Measurements from ENCODE around the gene ZNF835. TPM values are rescaled to one million over a fixed set of nuclear protein-coding genes. Genes with fewer than 3 reads are reported as not detected.

The ZNF835 gene
- polyA plus RNA-seq, 3 donors, result 0.07 TPM; not detected in 2

GRCh38 chr19:56705939-56706338 lies 34.4 kb upstream of the ZNF835 start:
- Mint-ChIP-seq H3K27ac (no peak overlapping the region), H3K36me3 (no peaks in the 10 kb centered on the region), H3K27me3 (ENCODE audit: low read depth in 3 of 3) (no peaks in the 10 kb centered on the region), H3K9me3 (peaks cover 9 to 53% (median 32%) of the 10 kb centered on the region in 7 donors), H3K4me3 (no peak overlapping the region), H3K4me1 (no peaks in the 10 kb centered on the region)
- no peak for DNase-seq
- H3K27ac ChIP-seq (ENCODE audit: low read depth in 1 of 2, low read length in 2 of 2), result no peak overlapping the region
- H3K27me3 ChIP-seq (ENCODE audit: control insufficient read depth in 2 of 2, insufficient read depth in 2 of 2, low read length in 2 of 2), result no peaks in the 10 kb centered on the region
- no peaks in the 10 kb centered on the region for H4K20me1 ChIP-seq (ENCODE audit: insufficient read depth, low read length)
- no peak overlapping the region for H3K9ac ChIP-seq (ENCODE audit: insufficient read depth, low read length, poor library complexity, severe bottlenecking)
- H3K9me3 ChIP-seq (replicated peaks in 1 of 2; ENCODE audit: control insufficient read depth in 1 of 2, insufficient read depth in 1 of 2, low read length in 2 of 2), result peaks cover 25 to 43% of the 10 kb centered on the region in 2 donors
- no CpG with 5 or more reads among the region's 1 CpG for WGBS (ENCODE audit: insufficient coverage)
- no peaks in the 10 kb centered on the region for H3K36me3 ChIP-seq (replicated peaks in 1 of 2; ENCODE audit: control insufficient read depth in 1 of 2, insufficient read depth in 2 of 2, low read length in 2 of 2)
- no peak overlapping the region for H3K4me3 ChIP-seq (replicated peaks in 1 of 3; ENCODE audit: low read depth in 2 of 3, low read length in 3 of 3)
- no peaks in the 10 kb centered on the region for H3K79me2 ChIP-seq (ENCODE audit: insufficient read depth, low read length)
- H3K4me1 ChIP-seq (ENCODE audit: control insufficient read depth in 1 of 2, insufficient read depth in 2 of 2, low read length in 2 of 2), result no peaks in the 10 kb centered on the region
- intact Hi-C loops (cut with micrococcal nuclease), result no loop called here
- H3K4me2 ChIP-seq (replicated peaks; ENCODE audit: extremely low read depth, low read length, poor library complexity, severe bottlenecking), result no peak overlapping the region
- H2AFZ ChIP-seq (ENCODE audit: insufficient read depth, low read depth, low read length, poor library complexity, severe bottlenecking), result no peak overlapping the region
- no peak for TF ChIP-seq CTCF (IDR thresholded peaks at IDR 0.05)

- H3K9me3 ChIP-seq (replicated peaks in 1 of 2; ENCODE audit: control insufficient read depth in 1 of 2, insufficient read depth in 1 of 2, low read length in 2 of 2), result peaks cover 40 to 53% of the 10 kb centered on the region in 2 donors
- no peaks in the 10 kb centered on the region for H3K79me2 ChIP-seq (ENCODE audit: insufficient read depth, low read length)
- WGBS (ENCODE audit: insufficient coverage), result no CpG with 5 or more reads among the region's 1 CpG
Measured at GRCh38 chr19:56701895-56702294, 30.3 kb upstream of the ZNF835 start.

More at GRCh38 chr19:56701895-56702294, 30.3 kb upstream of the ZNF835 start:
- Mint-ChIP-seq H3K9me3 (peaks cover 18 to 54% (median 36%) of the 10 kb centered on the region in 7 donors), H3K27me3 (ENCODE audit: low read depth in 3 of 3) (no peaks in the 10 kb centered on the region), H3K4me1 (no peaks in the 10 kb centered on the region), H3K27ac (no peak overlapping the region), H3K36me3 (no peaks in the 10 kb centered on the region), H3K4me3 (no peak overlapping the region)
- Histone ChIP-seq H3K4me2 (replicated peaks; ENCODE audit: extremely low read depth, low read length, poor library complexity, severe bottlenecking) (no peak overlapping the region), H3K27ac (ENCODE audit: low read depth in 1 of 2, low read length in 2 of 2) (no peak overlapping the region), H2AFZ (ENCODE audit: insufficient read depth, low read depth, low read length, poor library complexity, severe bottlenecking) (no peak overlapping the region), H3K4me1 (ENCODE audit: control insufficient read depth in 1 of 2, insufficient read depth in 2 of 2, low read length in 2 of 2) (no peaks in the 10 kb centered on the region), H3K36me3 (replicated peaks in 1 of 2; ENCODE audit: control insufficient read depth in 1 of 2, insufficient read depth in 2 of 2, low read length in 2 of 2) (no peaks in the 10 kb centered on the region), H3K9ac (ENCODE audit: insufficient read depth, low read length, poor library complexity, severe bottlenecking) (no peak overlapping the region), H4K20me1 (ENCODE audit: insufficient read depth, low read length) (no peaks in the 10 kb centered on the region), H3K27me3 (ENCODE audit: control insufficient read depth in 2 of 2, insufficient read depth in 2 of 2, low read length in 2 of 2) (no peaks in the 10 kb centered on the region), H3K4me3 (replicated peaks in 1 of 3; ENCODE audit: low read depth in 2 of 3, low read length in 3 of 3) (no peak overlapping the region)
- no peak for TF ChIP-seq CTCF (IDR thresholded peaks at IDR 0.05)
- DNase-seq, result no peak
- intact Hi-C loops (cut with micrococcal nuclease), result no loop called here

Data from CD14-positive monocyte (primary cell).